Stomach (tissue), 4 donors: ENCODE data around the gene RARS2.

Experiments used
- CTCF ChIP-seq, 7 experiments: fragments of 450-650 bp in 4 of 7; fragments of 200-600 bp in 3 of 7; sonication (generic) in 3 of 7; IDR thresholded peaks; one replicate each; pipeline ENCODE4 v1.5.1; 2016 to 2019; ENCODE audit warnings: antibody characterized with exemption in 7 of 7, control low read depth in 2 of 7, mild to moderate bottlenecking in 1 of 7
- POLR2AphosphoS5 ChIP-seq, 3 donors: sonication (generic); formaldehyde crosslinking; IDR thresholded peaks; one replicate each; pipeline ENCODE4 v1.6.1; 2016; ENCODE audit warnings: antibody characterized with exemption in 3 of 3

- no peak for TF ChIP-seq CTCF (IDR thresholded peaks at IDR 0.05)
- TF ChIP-seq POLR2AphosphoS5 (IDR thresholded peaks at IDR 0.05): no peak
Measured at GRCh38 chr6:87561017-87561416, 28.8 kb downstream of the RARS2 start.
